ENCODE measurements around the gene TBC1D22A.

Gene TBC1D22A

GRCh38 chr22:47100019-47100418, 337.6 kb downstream of the TBC1D22A start:
- Mint-ChIP-seq H3K4me1 (peaks cover 11% of the 10 kb centered on the region), H3K27ac (no peak overlapping the region), H3K27me3 (no peaks in the 10 kb centered on the region), H3K9me3 (no peaks in the 10 kb centered on the region), H3K4me3 (no peak overlapping the region), H3K36me3 (peaks cover 19% of the 10 kb centered on the region)
- DNase-seq (ENCODE audit: low spot score in 2 of 2) (no peak), ATAC-seq (ENCODE audit: low read depth) (no peak)

- Mint-ChIP-seq H3K9me3 (no peaks in the 10 kb centered on the region), H3K36me3 (peaks cover 19% of the 10 kb centered on the region), H3K27me3 (no peaks in the 10 kb centered on the region), H3K4me3 (no peak overlapping the region), H3K4me1 (peaks cover 10% of the 10 kb centered on the region), H3K27ac (no peak overlapping the region)
- ATAC-seq (ENCODE audit: low read depth) (no peak), DNase-seq (ENCODE audit: low spot score in 2 of 2) (no peak)
Measured at GRCh38 chr22:47100646-47101200, 338.3 kb downstream of the TBC1D22A start.

GRCh38 chr22:47101321-47101885, 339.0 kb downstream of the TBC1D22A start:
- no peak overlapping the region for H3K27ac Mint-ChIP-seq
- peaks cover 10% of the 10 kb centered on the region for H3K4me1 Mint-ChIP-seq

GRCh38 chr22:47102081-47102480, 339.6 kb downstream of the TBC1D22A start:
- peaks cover 6% of the 10 kb centered on the region for H3K4me1 Mint-ChIP-seq
- H3K36me3 Mint-ChIP-seq, result peaks cover 21% of the 10 kb centered on the region
- H3K27ac Mint-ChIP-seq, result no peak overlapping the region
- H3K4me3 Mint-ChIP-seq, result no peak overlapping the region
- no peaks in the 10 kb centered on the region for H3K27me3 Mint-ChIP-seq
- DNase-seq (ENCODE audit: low spot score in 2 of 2), result no peak
- no peak for ATAC-seq (ENCODE audit: low read depth)
- no peaks in the 10 kb centered on the region for H3K9me3 Mint-ChIP-seq

More at GRCh38 chr22:47101321-47101885, 339.0 kb downstream of the TBC1D22A start:
- DNase-seq (ENCODE audit: low spot score in 2 of 2) (no peak), ATAC-seq (ENCODE audit: low read depth) (no peak)
- Mint-ChIP-seq H3K27me3 (no peaks in the 10 kb centered on the region), H3K9me3 (no peaks in the 10 kb centered on the region), H3K4me3 (no peak overlapping the region), H3K36me3 (peaks cover 21% of the 10 kb centered on the region)

GRCh38 chr22:47102648-47103047, 340.2 kb downstream of the TBC1D22A start:
- H3K4me3 Mint-ChIP-seq, result no peak overlapping the region
- no peaks in the 10 kb centered on the region for H3K9me3 Mint-ChIP-seq
- peaks cover 24% of the 10 kb centered on the region for H3K36me3 Mint-ChIP-seq
- H3K27ac Mint-ChIP-seq, result no peak overlapping the region
- ATAC-seq (ENCODE audit: low read depth), result no peak
- peaks cover 6% of the 10 kb centered on the region for H3K4me1 Mint-ChIP-seq
- no peak for DNase-seq (ENCODE audit: low spot score in 2 of 2)
- no peaks in the 10 kb centered on the region for H3K27me3 Mint-ChIP-seq

- Mint-ChIP-seq H3K27ac (no peak overlapping the region), H3K9me3 (no peaks in the 10 kb centered on the region), H3K4me1 (peaks cover 2% of the 10 kb centered on the region), H3K36me3 (peaks cover 28% of the 10 kb centered on the region), H3K4me3 (no peak overlapping the region), H3K27me3 (no peaks in the 10 kb centered on the region)
- no peak for ATAC-seq (ENCODE audit: low read depth)
- no peak for DNase-seq (ENCODE audit: low spot score in 2 of 2)
Measured at GRCh38 chr22:47105085-47105484, 342.6 kb downstream of the TBC1D22A start.

- DNase-seq (ENCODE audit: low spot score in 2 of 2), result no peak
- no peaks in the 10 kb centered on the region for H3K4me1 Mint-ChIP-seq
- no peak overlapping the region for H3K4me3 Mint-ChIP-seq
- H3K27me3 Mint-ChIP-seq, result no peaks in the 10 kb centered on the region
- no peaks in the 10 kb centered on the region for H3K9me3 Mint-ChIP-seq
- no peak overlapping the region for H3K27ac Mint-ChIP-seq
- ATAC-seq (ENCODE audit: low read depth), result no peak
- H3K36me3 Mint-ChIP-seq, result peaks cover 28% of the 10 kb centered on the region
Measured at GRCh38 chr22:47106806-47107205, 344.4 kb downstream of the TBC1D22A start.

GRCh38 chr22:47107431-47107830, 345.0 kb downstream of the TBC1D22A start:
- DNase-seq (ENCODE audit: low spot score in 2 of 2) (no peak), ATAC-seq (ENCODE audit: low read depth) (no peak)
- Mint-ChIP-seq H3K27me3 (no peaks in the 10 kb centered on the region), H3K36me3 (peaks cover 28% of the 10 kb centered on the region), H3K9me3 (no peaks in the 10 kb centered on the region), H3K4me3 (no peak overlapping the region), H3K27ac (peak overlapping the region; percentile 16), H3K4me1 (no peaks in the 10 kb centered on the region)

- ATAC-seq (ENCODE audit: low read depth), result no peak
- H3K27me3 Mint-ChIP-seq, result no peaks in the 10 kb centered on the region
- H3K36me3 Mint-ChIP-seq, result peaks cover 33% of the 10 kb centered on the region
- no peak overlapping the region for H3K4me3 Mint-ChIP-seq
- DNase-seq (ENCODE audit: low spot score in 2 of 2), result no peak
- no peak overlapping the region for H3K27ac Mint-ChIP-seq
- peaks cover 2% of the 10 kb centered on the region for H3K4me1 Mint-ChIP-seq
- H3K9me3 Mint-ChIP-seq, result no peaks in the 10 kb centered on the region
Measured at GRCh38 chr22:47110817-47111443, 348.5 kb downstream of the TBC1D22A start.

- Mint-ChIP-seq H3K36me3 (peaks cover 32% of the 10 kb centered on the region), H3K4me1 (peaks cover 2% of the 10 kb centered on the region), H3K27me3 (no peaks in the 10 kb centered on the region), H3K4me3 (no peak overlapping the region), H3K9me3 (no peaks in the 10 kb centered on the region), H3K27ac (no peak overlapping the region)
- no peak for DNase-seq (ENCODE audit: low spot score in 2 of 2)
- ATAC-seq (ENCODE audit: low read depth), result no peak
Measured at GRCh38 chr22:47111626-47112581, 349.5 kb downstream of the TBC1D22A start.

- Mint-ChIP-seq H3K4me1 (peaks cover 2% of the 10 kb centered on the region), H3K9me3 (no peaks in the 10 kb centered on the region), H3K27ac (no peak overlapping the region), H3K4me3 (no peak overlapping the region), H3K36me3 (peaks cover 29% of the 10 kb centered on the region), H3K27me3 (no peaks in the 10 kb centered on the region)
- ATAC-seq (ENCODE audit: low read depth) (no peak), DNase-seq (ENCODE audit: low spot score in 2 of 2) (no peak)
Measured at GRCh38 chr22:47112582-47112965, 350.1 kb downstream of the TBC1D22A start.

GRCh38 chr22:47112994-47113852, 350.8 kb downstream of the TBC1D22A start:
- ATAC-seq (ENCODE audit: low read depth) (no peak), DNase-seq (ENCODE audit: low spot score in 2 of 2) (no peak)
- Mint-ChIP-seq H3K27me3 (no peaks in the 10 kb centered on the region), H3K27ac (no peak overlapping the region), H3K9me3 (no peaks in the 10 kb centered on the region), H3K36me3 (peaks cover 29% of the 10 kb centered on the region), H3K4me3 (no peak overlapping the region), H3K4me1 (peaks cover 2% of the 10 kb centered on the region)

GRCh38 chr22:47113853-47114415, 351.5 kb downstream of the TBC1D22A start:
- peaks cover 27% of the 10 kb centered on the region for H3K36me3 Mint-ChIP-seq
- DNase-seq (ENCODE audit: low spot score in 2 of 2) (no peak), ATAC-seq (ENCODE audit: low read depth) (no peak)
- no peaks in the 10 kb centered on the region for H3K9me3 Mint-ChIP-seq
- no peaks in the 10 kb centered on the region for H3K27me3 Mint-ChIP-seq
- no peak overlapping the region for H3K4me3 Mint-ChIP-seq
- peak overlapping the region; percentile 22 for H3K27ac Mint-ChIP-seq
- H3K4me1 Mint-ChIP-seq, result peaks cover 2% of the 10 kb centered on the region
